ENCODE results near the gene CEP250.
"Not testable (repeated sequence)": the region's sequence is repeated elsewhere in the genome, so short reads cannot be mapped to it uniquely, and the experiment has no call there.

CEP250 gene

GRCh38 chr20:35515341-35515740, 59.9 kb downstream of the CEP250 start:
- FAIRE-seq (no peak), DNase-seq (ENCODE audit: insufficient read length) (no peak)
- TF ChIP-seq TAF1 (IDR thresholded peaks at IDR 0.05; ENCODE audit: borderline replicate concordance, low read depth, low read length): no peak
- TF ChIP-seq POLR2A (IDR thresholded peaks at IDR 0.05; ENCODE audit: low read depth, low read length): no peak
- TF ChIP-seq POLR2AphosphoS5 (IDR thresholded peaks at IDR 0.05; ENCODE audit: low read depth, low read length): no peak

GRCh38 chr20:35515949-35516645, 60.7 kb downstream of the CEP250 start:
- no peak for FAIRE-seq
- TF ChIP-seq POLR2AphosphoS5 (IDR thresholded peaks at IDR 0.05; ENCODE audit: low read depth, low read length): no peak
- no peak for TF ChIP-seq POLR2A (IDR thresholded peaks at IDR 0.05; ENCODE audit: low read depth, low read length)
- TF ChIP-seq TAF1 (IDR thresholded peaks at IDR 0.05; ENCODE audit: borderline replicate concordance, low read depth, low read length): no peak
- DNase-seq (ENCODE audit: insufficient read length): no peak

DNA sequence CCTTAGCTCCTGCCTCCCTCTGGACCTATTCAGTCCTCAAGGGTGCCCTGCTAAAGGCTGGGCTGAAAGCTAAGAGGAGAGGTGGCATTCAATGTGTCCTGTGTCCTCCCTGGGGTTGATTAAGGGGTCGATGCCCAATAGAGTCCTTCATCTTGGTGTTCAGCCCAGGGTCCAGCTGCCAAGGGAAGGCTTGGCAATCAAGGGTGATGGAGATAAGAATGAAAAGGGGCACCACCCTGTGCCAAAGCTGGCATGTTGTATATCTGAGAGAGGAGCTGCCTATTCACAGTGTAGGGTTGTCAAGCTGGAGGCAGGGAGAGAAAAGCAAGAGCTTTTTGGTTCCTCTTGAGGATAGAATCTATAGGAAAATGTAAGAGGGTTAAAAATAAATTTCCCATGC, 61.7 kb downstream of the CEP250 start:
- DNase-seq (ENCODE audit: insufficient read length) (no peak), FAIRE-seq (no peak)

DNA sequence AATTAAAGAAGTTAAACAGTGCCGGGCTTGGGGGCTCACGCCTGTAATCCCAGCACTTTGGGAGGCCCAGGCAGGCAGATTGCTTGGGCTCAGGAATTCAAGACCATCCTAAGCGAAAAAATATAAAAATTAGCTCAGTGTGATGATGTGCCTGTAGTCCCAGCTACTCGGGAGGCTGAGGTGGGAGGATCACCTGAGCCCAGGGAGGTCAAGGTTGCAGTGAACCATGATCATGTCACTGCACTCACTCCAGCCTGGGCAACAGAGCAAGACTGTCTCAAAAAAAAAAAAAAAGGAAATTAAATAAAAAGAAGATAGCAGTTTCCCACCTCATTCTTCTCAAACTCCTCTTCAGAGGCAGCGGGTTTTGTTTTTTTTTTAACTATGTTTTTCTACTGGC, 62.4 kb downstream of the CEP250 start:
- DNase-seq (ENCODE audit: insufficient read length); FAIRE-seq: not testable (repeated sequence)

More for the DNA sequence above, 61.7 kb downstream of the CEP250 start:
- TF ChIP-seq TAF1 (IDR thresholded peaks at IDR 0.05; ENCODE audit: borderline replicate concordance, low read depth, low read length): no peak
- no peak for TF ChIP-seq POLR2A (IDR thresholded peaks at IDR 0.05; ENCODE audit: low read depth, low read length)
- TF ChIP-seq POLR2AphosphoS5 (IDR thresholded peaks at IDR 0.05; ENCODE audit: low read depth, low read length): no peak

- FAIRE-seq: no peak
- TF ChIP-seq POLR2A (IDR thresholded peaks at IDR 0.05; ENCODE audit: low read depth, low read length): no peak
- TF ChIP-seq TAF1 (IDR thresholded peaks at IDR 0.05; ENCODE audit: borderline replicate concordance, low read depth, low read length): no peak
- no peak for TF ChIP-seq POLR2AphosphoS5 (IDR thresholded peaks at IDR 0.05; ENCODE audit: low read depth, low read length)
- DNase-seq (ENCODE audit: insufficient read length): no peak
Observed at GRCh38 chr20:35518955-35519354, 63.6 kb downstream of the CEP250 start.

DNA sequence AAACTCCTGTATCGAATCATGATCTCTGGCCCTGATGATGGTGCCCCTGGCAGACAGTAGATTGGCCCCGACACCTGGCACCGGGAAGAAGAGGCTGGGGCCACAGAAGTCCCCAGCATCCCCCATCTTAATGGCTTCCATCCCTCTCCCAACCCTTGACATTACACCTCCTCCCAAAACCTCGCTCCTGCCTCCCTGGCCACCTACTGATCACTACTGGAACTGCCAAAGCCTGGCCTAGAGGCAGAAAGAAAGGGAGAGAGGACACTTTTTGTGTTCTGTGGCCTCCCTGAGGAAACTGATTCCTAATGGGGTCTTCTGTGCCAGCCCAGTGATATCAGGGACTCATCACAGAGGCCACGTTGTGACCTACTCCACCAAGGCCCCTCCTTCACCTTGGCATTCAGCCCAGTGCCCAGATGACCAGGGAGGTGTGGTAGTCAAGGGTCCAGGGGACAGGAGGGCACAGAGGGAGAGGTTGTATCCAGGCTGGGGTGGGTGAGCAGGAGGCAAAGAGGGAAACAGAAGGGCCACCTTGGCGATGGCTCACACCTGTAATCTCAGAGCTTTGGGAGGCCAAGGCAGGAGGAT, 68.0 kb downstream of the CEP250 start:
- no peak for TF ChIP-seq POLR2AphosphoS5 (IDR thresholded peaks at IDR 0.05; ENCODE audit: low read depth, low read length)
- no peak for TF ChIP-seq POLR2A (IDR thresholded peaks at IDR 0.05; ENCODE audit: low read depth, low read length)
- TF ChIP-seq TAF1 (IDR thresholded peaks at IDR 0.05; ENCODE audit: borderline replicate concordance, low read depth, low read length): no peak
- DNase-seq (ENCODE audit: insufficient read length): peak; percentile 45
- peak; percentile 21 for FAIRE-seq

- FAIRE-seq: no peak
- TF ChIP-seq POLR2AphosphoS5 (IDR thresholded peaks at IDR 0.05; ENCODE audit: low read depth, low read length): no peak
- no peak for TF ChIP-seq POLR2A (IDR thresholded peaks at IDR 0.05; ENCODE audit: low read depth, low read length)
- no peak for TF ChIP-seq TAF1 (IDR thresholded peaks at IDR 0.05; ENCODE audit: borderline replicate concordance, low read depth, low read length)
- no peak for DNase-seq (ENCODE audit: insufficient read length)
Observed at GRCh38 chr20:35525639-35526038, 70.2 kb downstream of the CEP250 start.

DNA sequence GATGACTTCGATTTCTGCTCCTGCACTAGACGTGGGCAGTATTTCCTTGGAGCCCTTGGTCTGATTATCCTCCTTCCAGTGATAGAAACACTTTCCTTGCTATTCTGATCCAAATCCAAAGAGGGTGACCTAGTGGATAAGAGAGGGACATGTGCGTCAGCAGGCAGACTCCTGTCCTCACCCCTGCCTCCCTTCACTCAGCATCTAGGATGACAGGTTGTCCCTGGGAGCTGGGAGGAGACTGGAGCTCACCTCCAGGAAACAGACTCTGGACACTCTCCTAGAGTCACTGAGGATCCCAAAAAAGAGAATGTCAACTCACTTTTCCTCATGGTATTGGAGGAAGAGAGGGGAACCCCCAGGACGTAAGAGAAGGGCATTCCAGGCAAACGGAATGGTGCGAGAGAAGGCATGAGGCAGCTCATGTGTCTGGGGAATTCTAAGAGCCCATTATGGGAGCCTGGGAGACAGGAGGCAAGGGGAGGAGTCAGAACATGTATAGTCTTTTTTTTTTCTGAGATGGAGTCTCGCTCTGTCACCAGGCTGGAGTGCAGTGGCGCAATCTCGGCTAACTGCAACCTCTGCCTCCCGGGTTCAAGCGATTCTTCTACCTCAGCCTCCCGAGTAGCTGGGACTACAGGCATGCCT, 71.8 kb downstream of the CEP250 start:
- no peak for FAIRE-seq
- DNase-seq (ENCODE audit: insufficient read length): no peak
- TF ChIP-seq POLR2A (IDR thresholded peaks at IDR 0.05; ENCODE audit: low read depth, low read length) (no peak), POLR2AphosphoS5 (IDR thresholded peaks at IDR 0.05; ENCODE audit: low read depth, low read length) (no peak), TAF1 (IDR thresholded peaks at IDR 0.05; ENCODE audit: borderline replicate concordance, low read depth, low read length) (no peak)

GRCh38 chr20:35529552-35529951, 74.2 kb downstream of the CEP250 start, which contains the start of gene C20orf173:
Gene C20orf173 (minus strand): TSS chr20:35529652. CDS start chr20:35529373, 279 bp downstream.
- TF ChIP-seq POLR2A (IDR thresholded peaks at IDR 0.05; ENCODE audit: low read depth, low read length) (no peak), POLR2AphosphoS5 (IDR thresholded peaks at IDR 0.05; ENCODE audit: low read depth, low read length) (no peak), TAF1 (IDR thresholded peaks at IDR 0.05; ENCODE audit: borderline replicate concordance, low read depth, low read length) (no peak)
- FAIRE-seq: no peak

GRCh38 chr20:35539756-35540212, 84.4 kb downstream of the CEP250 start:
- TF ChIP-seq POLR2AphosphoS5 (IDR thresholded peaks at IDR 0.05; ENCODE audit: low read depth, low read length): no peak
- TF ChIP-seq POLR2A (IDR thresholded peaks at IDR 0.05; ENCODE audit: low read depth, low read length): peak; percentile 19; the same call in 1 of the 2 replicates
- DNase-seq (ENCODE audit: insufficient read length) (no peak), FAIRE-seq (peak; percentile 60)

More at GRCh38 chr20:35529552-35529951, 74.2 kb downstream of the CEP250 start, which contains the start of gene C20orf173:
- DNase-seq (ENCODE audit: insufficient read length): no peak

DNA sequence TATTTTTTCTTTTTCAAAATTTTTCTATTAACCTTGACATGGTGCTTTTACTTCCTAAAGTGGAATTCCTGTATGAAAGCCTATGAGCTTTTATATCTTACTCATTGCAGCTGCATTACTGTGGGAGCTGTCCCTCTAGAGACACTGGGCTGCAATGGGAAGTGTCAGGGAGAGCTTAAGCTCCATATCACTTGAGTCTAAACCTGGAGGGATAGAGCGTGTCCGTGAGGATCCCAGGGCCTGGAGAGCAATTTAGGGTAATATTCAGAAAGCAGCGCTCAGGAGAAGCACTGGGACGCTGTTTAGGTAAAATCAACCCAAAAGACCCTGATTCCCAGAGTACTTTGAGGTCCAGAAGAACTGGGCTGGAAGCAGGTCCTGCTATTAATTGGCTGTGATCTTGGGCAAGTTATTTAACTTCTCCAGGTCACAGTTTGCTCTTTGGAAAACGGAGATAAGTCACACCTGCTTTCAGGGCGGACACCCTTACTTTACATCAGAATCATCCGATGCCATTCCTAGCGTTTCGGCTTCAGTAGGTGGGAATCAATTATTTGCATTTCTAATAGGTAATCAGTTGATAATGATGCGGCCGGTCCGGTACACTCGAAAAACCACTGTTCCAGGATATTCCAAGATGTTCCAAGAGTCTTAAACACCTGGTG, 85.9 kb downstream of the CEP250 start:
- FAIRE-seq (no peak), DNase-seq (ENCODE audit: insufficient read length) (no peak)
- TF ChIP-seq POLR2A (IDR thresholded peaks at IDR 0.05; ENCODE audit: low read depth, low read length): no peak
- TF ChIP-seq POLR2AphosphoS5 (IDR thresholded peaks at IDR 0.05; ENCODE audit: low read depth, low read length): no peak
- no peak for TF ChIP-seq TAF1 (IDR thresholded peaks at IDR 0.05; ENCODE audit: borderline replicate concordance, low read depth, low read length)
